AG04449 (cell line): ENCODE data around the gene MSGN1.

Experiments
- CTCF ChIA-PET: fragments of 350-600 bp; formaldehyde crosslinking; extraction: SDS; loops from one replicate; lab custom pipeline; 2021; ENCODE audit warnings: antibody characterized with exemption; lab: Yijun Ruan, JAX
- POLR2A ChIA-PET: fragments of 400-600, 350-600 bp; formaldehyde crosslinking; extraction: SDS; loops from one replicate; lab custom pipeline; 2020; ENCODE audit warnings: antibody characterized with exemption, inconsistent platforms; lab: Yijun Ruan, JAX
- DNase-seq: peaks from one replicate; pipeline ENCODE4 v3.0.0-alpha.2; 2010; ENCODE audit warnings: low read depth, low spot score
- H3K4me3 ChIP-seq: 2 replicates; pipeline ENCODE4 v1.5.1; 2011; ENCODE audit warnings: low read depth, mild to moderate bottlenecking, control low read depth, low read length
- CTCF ChIP-seq: IDR thresholded peaks from one replicate; pipeline ENCODE4 v1.5.1; 2011; ENCODE audit warnings: mild to moderate bottlenecking, moderate library complexity, low read length, control low read depth, inconsistent platforms; ENCODE audit not compliant: insufficient read depth; ENCODE audit errors: missing control alignments

MSGN1 gene

GRCh38 chr2:17813010-17813741 is 3.1 kb upstream of the MSGN1 start:
- no peak overlapping the region for H3K4me3 ChIP-seq
- TF ChIP-seq CTCF = no peak
- no peak for DNase-seq
- POLR2A ChIA-PET = no interaction called here
- CTCF ChIA-PET = interaction anchor here (1.0 to 1.4 kb wide), 2 partner anchors 8 to 336 kb away, joined by 3 to 4 read pairs; no protein-coding TSS in a partner anchor

- H3K4me3 ChIP-seq = no peak overlapping the region
- CTCF ChIA-PET = interaction anchor here (1.0 to 1.4 kb wide), 2 partner anchors 7 to 336 kb away, joined by 3 to 4 read pairs; no protein-coding TSS in a partner anchor
- DNase-seq = no peak
- no peak for TF ChIP-seq CTCF
- POLR2A ChIA-PET = no interaction called here
These were observed 2.4 kb upstream of the MSGN1 start for GRCh38 chr2:17813742-17814473.

GRCh38 chr2:17814601-17815000 is 1.7 kb upstream of the MSGN1 start:
- TF ChIP-seq CTCF = no peak
- ChIA-PET POLR2A (no interaction called here), CTCF (interaction anchor here (1.4 to 2.5 kb wide), 2 partner anchors 16 to 335 kb away, joined by 4 to 16 read pairs; no protein-coding TSS in a partner anchor)
- no peak for DNase-seq
- H3K4me3 ChIP-seq = no peak overlapping the region

- ChIA-PET POLR2A (no interaction called here), CTCF (interaction anchor here (1.0 to 2.5 kb wide), 3 partner anchors 15 to 41 kb away, joined by 3 to 16 read pairs (median 4); no protein-coding TSS in a partner anchor)
- TF ChIP-seq CTCF = no peak
- H3K4me3 ChIP-seq = no peak overlapping the region
- no peak for DNase-seq
These were observed 634 bp upstream of the MSGN1 start for GRCh38 chr2:17815468-17816184.

- ChIA-PET POLR2A (no interaction called here), CTCF (interaction anchor here (2.7 kb wide), 1 partner anchor 13 kb away, joined by 11 read pairs; no protein-coding TSS in a partner anchor)
- no peak for TF ChIP-seq CTCF
- no peak for DNase-seq
- H3K4me3 ChIP-seq = no peak overlapping the region
These were observed 2.1 kb downstream of the MSGN1 start for GRCh38 chr2:17818235-17818815.
